Skin of body (tissue), 2 donors: ENCODE data around the gene ADORA2B. TPM values are rescaled to one million over a fixed set of nuclear protein-coding genes. Genes with fewer than 3 reads are reported as not detected.
"Not testable (repeated sequence)": the region's sequence is repeated elsewhere in the genome, so short reads cannot be mapped to it uniquely, and the experiment has no call there.

ENCODE experiments used
- DNase-seq: peaks from one replicate; lab custom pipeline; 2025; lab: John Stamatoyannopoulos, UW
- total RNA-seq: library from RNA; depleted of rRNA; stranded (reverse); fragments of >200 nt; gene quantifications from one replicate; pipeline ENCODE4 v1.2.3, GENCODE V29; 2014

ADORA2B gene
- total RNA-seq, 1 donor from 2014 or later: 11.2 TPM

GRCh38 chr17:15921640-15922039 lies 23.3 kb upstream of the ADORA2B start:
- no peak for DNase-seq

- no peak for DNase-seq
Observed at GRCh38 chr17:15922586-15922985, 22.3 kb upstream of the ADORA2B start.

GRCh38 chr17:15926039-15926740 lies 18.7 kb upstream of the ADORA2B start:
- DNase-seq: no peak

GRCh38 chr17:15928286-15928785 lies 16.6 kb upstream of the ADORA2B start:
- no peak for DNase-seq

- DNase-seq: no peak
Observed at GRCh38 chr17:15929941-15930340, 15.0 kb upstream of the ADORA2B start.

- DNase-seq: no peak
Observed at GRCh38 chr17:15930426-15930825, 14.5 kb upstream of the ADORA2B start.

GRCh38 chr17:15931394-15931793 lies 13.5 kb upstream of the ADORA2B start:
- DNase-seq: no peak

- no peak for DNase-seq
Observed at GRCh38 chr17:15934866-15935265, 10.1 kb upstream of the ADORA2B start.

GRCh38 chr17:15935891-15936290 lies 9.0 kb upstream of the ADORA2B start:
- DNase-seq: no peak

- DNase-seq: not testable (repeated sequence)
Observed at GRCh38 chr17:15936481-15936880, 8.4 kb upstream of the ADORA2B start.

GRCh38 chr17:15941781-15942180 lies 3.1 kb upstream of the ADORA2B start:
- DNase-seq: no peak

GRCh38 chr17:15942207-15942833 lies 2.6 kb upstream of the ADORA2B start:
- no peak for DNase-seq

- DNase-seq: no peak
Observed at GRCh38 chr17:15943971-15944758, 765 bp upstream of the ADORA2B start.

- no peak for DNase-seq
Observed at GRCh38 chr17:15945527-15946191, 729 bp downstream of the ADORA2B start.

- no peak for DNase-seq
Observed at GRCh38 chr17:15946611-15947120, 1.7 kb downstream of the ADORA2B start.

- no peak for DNase-seq
Observed at GRCh38 chr17:15947271-15947670, 2.3 kb downstream of the ADORA2B start.

- DNase-seq: no peak
Observed at GRCh38 chr17:15947976-15948752, 3.2 kb downstream of the ADORA2B start.

GRCh38 chr17:15951368-15952047 lies 6.6 kb downstream of the ADORA2B start:
- DNase-seq: no peak

- DNase-seq: no peak
Observed at GRCh38 chr17:15952048-15952532, 7.2 kb downstream of the ADORA2B start.
